Activated T-cell treated with anti-CD3 and anti-CD28 coated beads for 48 hours (primary cell): ENCODE measurements around the gene EVL.
"Not testable (repeated sequence)": the region's sequence is repeated elsewhere in the genome, so short reads cannot be mapped to it uniquely, and the experiment has no call there.

ENCODE experiments used
- DNase-seq: peaks from one replicate; pipeline ENCODE4 v3.0.0-alpha.2; 2020; ENCODE audit warnings: low read depth

EVL gene

DNA sequence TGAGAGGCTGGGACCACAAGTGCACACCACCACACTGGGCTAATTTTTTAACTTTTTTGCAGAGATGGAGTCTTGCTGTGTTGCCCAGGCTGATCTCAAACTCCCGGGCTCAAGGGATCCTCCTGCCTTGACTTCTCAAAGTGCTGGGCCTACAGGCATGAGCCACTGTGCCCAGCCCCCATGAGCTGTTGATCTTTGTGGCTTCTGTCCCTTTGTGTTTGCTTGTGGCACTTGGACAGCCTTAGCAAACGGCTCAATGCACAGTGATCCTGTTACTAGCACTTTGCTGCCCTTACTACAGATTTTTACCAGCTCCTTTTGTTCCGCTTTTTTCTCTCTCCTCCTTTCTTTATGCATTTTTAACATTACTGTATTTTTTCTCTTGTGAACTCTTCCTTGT lies 25.3 kb upstream of the EVL start:
- DNase-seq: no peak

DNA sequence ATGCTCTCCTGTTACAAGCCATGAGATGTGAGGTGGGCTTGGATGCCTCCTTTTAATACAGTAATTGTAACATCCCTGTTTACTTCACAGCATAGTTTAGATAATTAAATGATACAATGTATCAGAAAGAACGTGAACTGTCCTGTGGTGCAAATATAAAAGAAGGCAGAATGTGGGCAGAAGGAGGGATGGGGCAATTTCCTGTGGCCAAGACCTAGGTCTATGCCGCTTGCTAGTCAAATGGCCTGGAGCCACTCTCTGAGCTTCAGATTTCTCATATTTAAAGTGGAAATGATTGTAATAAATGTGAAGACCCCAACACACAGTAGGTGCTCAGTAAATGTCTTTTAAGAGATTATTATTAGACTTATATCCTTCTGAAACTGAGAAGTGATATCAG lies 24.0 kb upstream of the EVL start:
- no peak for DNase-seq

GRCh38 chr14:100042286-100042685 lies 22.9 kb upstream of the EVL start:
- no peak for DNase-seq

DNA sequence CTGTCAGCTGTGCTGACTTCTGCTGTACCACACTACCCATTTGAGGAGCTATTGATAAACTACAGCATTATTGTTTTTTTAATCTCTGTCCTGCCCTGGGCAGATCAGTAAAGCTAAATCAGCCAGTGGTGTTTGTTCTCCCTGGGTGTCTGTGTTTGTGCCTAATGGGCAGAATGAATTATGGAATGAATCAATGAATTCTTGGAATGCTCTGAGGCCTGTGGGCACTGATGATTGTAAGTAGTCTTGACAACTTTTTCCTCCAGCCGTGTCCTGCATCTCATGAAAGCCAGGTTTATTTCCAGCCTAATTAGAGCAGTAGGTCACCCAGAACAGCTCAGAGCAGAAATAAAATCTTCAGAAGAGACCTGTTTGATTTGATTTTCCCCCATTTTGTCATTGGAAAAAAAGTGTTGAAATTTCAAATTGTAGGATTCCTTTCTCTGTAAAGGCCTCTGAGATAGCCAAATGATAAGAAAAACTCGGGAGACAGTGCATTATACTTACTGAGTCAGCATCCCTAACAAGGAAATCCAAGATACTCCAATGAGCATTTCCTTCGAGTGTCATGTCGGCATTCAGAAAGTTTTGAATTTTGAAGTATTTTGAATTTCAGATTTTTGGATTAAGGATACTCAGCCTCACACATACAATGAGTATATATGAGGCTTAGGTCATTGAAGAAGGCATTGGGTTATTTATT lies 19.4 kb upstream of the EVL start:
- DNase-seq: no peak

DNA sequence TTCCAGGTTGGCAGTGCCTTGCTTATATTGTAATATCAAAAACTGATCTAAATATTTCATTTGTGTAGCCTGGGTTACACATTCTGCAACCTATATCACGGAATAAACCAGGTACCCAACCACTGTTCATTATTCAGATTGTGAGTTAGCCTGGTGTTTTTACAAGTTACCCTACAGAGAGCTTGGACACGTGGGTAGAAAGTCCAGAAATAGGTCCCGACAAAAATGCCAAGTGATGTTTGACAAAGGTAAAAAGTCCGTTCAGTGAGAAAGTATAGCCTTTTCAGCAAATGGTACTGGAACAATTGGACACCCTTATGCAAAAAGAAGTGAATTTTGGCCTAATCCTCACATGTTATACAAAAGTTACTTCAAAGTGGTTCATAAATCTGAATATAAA lies 17.6 kb upstream of the EVL start:
- DNase-seq: no peak

DNA sequence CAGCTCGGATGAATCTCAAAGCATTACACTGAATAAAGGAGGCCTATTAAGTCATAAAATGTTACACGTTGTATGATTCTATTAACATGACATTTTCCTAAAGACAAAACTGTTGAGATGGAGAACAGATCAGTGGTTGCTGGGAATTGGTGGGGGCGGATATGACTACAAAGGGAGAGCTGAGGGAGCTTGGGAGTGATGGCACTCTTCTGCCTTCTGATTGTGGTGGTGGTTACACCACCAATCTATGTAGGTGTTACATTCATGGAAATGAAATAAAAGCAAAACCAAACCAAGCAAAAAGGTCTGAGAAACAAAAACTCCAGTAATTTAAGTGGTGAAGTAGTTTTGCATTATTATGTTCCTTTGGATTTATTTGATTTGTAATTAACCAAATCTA lies 16.4 kb upstream of the EVL start:
- DNase-seq: no peak

DNA sequence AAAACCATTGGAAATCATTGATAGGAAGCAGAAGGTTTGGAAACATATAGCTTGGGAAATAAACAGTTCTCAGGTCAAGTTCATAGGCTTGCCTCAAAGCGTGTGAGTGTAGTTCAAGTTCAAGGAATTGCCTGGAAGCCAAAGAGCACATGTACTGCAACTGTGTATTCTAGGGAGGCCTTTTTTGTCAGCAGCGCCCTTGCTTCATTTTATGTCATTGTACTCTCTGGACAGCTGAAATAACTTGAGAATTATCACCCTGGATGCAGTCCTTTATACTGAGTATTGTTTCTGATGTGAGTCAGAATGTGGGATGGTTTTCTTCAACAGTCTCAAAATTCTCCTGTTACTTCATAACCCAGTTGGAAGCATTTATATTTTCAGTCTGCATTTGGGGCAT lies 16.0 kb upstream of the EVL start:
- DNase-seq: no peak

DNA sequence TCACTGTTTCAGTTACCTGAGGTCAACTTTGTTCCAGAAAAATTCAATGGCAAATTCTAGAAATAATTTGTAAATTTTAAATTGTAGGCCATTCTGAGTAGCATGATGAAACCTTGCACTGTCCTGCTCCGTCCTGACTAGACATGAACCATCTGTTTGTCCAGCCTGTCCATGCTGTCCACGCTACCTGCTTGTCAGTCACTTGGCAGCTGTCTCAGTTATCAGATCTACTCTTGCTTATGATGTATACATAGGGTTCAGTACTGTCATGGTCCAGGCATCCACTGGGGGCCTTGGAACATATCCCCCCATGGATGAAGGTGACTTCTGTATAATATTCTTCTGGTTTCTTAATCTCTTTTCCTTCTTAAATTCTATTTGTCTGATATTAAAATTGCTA lies 14.1 kb upstream of the EVL start:
- DNase-seq: no peak

DNA sequence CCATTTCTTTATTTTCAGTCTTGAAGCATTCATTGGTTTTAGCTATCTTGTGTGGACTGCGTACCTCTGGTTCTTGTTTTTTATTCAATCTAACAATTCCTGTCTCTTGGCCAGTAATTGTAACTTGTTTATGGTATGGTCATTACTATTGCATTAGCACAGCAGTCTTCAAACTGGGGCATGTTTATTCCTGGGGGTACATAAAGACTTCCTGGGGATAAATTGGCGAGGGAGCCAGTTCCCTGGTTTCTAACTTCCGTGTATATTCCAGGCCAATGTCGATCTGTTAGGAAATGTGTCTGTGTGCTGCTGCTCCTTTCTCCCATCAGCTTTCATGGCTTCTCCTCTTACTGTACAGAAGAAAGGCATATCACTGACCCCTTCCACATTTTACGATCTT lies 13.7 kb upstream of the EVL start:
- DNase-seq: no peak

DNA sequence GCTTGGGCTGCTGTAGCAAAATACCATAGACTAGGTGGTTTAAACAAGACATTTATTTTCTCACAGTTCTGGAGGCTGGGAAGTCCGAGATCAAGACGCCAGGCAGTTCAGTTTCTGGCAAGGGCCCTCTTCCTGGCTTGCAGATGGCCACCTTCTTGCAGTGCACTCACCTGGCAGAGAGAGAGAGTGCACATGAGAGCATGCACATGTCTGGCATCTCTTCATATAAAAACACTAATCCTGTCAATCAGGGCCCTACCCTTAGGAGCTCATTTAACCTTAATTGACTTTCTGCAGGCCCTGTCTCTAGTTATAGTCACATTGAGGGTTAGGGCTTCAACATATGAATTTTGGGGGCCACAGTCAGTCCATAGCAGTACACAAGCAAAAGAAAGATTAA lies 12.4 kb upstream of the EVL start:
- DNase-seq: no peak

GRCh38 chr14:100054316-100055075 lies 10.7 kb upstream of the EVL start:
- DNase-seq: no peak

- DNase-seq: no peak
These were observed 8.8 kb upstream of the EVL start for GRCh38 chr14:100056431-100056830.

DNA sequence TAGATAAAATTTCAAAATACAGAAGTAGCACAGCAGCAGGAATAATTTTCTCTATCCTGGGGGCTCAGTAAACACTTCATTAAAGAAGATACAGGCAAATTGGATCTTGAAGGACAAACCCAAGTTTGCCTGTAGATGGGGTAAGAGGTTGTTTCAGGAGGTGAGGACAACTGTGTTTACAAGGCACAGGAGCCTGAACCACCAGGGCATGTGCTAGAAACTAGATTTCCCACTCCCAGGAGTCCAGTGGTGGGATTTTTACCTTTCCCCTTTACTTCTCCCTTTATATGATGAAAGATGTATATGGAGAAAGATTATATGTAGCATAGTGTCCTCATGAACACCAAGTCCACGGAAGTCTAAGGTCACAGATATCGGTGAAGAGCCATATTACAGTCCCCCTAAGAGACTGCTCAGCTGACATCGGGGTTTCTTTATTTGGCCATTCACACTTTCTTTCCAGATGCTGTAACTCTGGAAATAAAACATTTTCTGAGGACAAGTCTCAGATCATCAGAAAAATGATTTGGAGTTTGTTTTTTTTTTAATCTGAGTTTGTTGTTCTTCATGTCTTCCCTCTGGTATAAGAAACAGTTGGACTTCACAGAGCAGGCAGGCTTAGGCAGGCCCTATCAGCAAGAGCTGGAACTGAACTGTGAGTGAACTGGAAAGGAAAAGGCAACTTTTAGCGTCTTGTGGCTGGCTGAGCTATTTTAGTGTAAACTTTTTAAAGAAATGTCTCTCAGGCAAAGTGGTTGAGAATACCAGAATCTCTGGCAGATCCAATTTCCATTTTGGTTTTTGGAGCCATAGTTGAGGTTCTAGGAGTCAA lies 8.0 kb upstream of the EVL start:
- DNase-seq: no peak

DNA sequence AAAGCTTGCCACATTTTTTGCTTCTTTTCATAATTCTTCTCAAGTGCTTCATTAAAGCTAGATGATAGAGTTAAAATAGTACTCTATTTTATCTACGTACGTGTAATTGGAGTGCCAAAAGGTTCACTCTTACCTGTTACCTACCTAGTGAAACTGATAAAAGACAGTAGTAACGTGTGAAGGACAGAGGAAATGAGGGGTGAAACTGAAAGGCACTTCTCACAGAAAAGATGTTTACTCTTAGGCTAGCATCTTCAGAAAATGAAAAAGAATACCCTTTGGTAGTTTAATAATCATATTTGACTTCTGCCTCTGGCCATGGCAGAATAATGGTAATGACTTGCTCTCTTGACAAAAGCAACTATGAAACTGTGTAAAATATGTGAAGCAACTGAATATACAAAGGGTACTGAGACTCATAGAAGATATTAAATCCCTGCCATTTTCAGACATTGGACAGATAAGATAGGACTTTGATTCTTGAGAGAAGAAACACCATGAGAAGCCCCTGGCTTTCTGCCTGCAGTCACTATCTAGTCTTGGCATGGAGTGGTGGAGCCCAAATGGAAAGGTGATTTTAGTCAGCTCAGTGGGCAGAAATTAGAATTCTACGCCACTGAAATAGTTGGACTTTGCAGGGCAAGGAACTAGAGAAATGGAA lies 6.3 kb upstream of the EVL start:
- no peak for DNase-seq

GRCh38 chr14:100059438-100059781 lies 5.8 kb upstream of the EVL start:
- DNase-seq: no peak

- DNase-seq: no peak
These were observed 4.5 kb upstream of the EVL start for GRCh38 chr14:100060760-100061159.

- DNase-seq: no peak
These were observed 2.6 kb upstream of the EVL start for GRCh38 chr14:100062590-100062989.

DNA sequence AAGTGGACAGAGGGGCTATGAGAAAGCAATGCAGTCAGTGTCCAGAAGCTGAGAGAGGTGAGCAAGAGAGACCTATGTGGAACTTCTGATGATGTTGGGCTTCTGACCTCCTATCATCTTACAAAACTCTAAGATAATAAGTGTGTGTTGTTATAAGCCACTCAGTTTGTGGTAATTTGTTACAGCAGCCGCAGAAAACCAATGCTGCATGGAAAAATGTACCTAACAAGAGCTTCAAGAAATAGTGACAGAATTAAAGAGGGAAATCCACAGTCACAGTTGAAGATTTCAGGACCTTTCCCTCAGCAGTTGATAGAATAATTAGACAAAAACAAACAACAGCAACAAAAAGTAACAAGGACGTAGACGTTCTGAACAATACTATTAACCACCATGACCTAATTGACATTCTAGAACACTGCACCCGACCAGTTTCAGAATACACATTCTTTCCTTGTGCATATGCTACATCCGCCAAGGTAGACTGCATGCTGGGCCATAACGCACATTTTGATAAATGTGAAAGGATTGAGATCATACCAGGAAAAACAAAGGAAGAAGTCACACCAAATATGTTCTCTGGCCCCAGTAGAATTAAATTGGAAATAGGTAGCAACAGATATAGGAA lies 1.8 kb upstream of the EVL start:
- DNase-seq: no peak

GRCh38 chr14:100064335-100065092 lies 708 bp upstream of the EVL start:
- not testable (repeated sequence) for DNase-seq

DNA sequence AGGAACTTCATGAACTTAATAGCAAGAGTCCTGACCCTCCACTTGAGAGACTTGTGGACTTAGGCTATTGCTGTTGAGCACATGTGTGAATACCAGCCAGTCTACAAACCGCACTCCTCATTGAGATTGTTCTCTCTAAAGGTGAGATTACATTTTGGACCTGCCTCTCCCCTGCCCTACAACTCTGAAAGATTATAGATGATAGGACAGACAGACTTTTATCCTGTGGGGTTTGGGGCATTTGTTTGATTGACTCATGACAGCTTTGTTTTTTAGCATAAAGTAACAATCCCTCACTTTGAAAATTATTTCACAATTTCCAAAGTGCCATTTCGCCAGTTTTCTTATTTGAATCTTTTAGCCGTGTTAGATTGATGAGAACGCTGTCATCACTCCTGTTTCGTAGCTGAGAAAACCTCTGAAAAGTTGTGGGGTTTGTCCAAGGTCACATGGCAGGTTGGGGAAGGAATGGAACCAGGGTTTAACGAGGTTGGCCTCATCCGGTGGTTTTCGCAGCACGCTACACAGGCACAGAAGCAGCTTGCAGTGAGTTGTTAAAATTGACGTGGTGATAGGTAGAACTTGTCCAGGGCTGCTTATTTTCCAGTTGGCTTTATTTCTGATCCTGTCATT lies 836 bp downstream of the EVL start:
- peak; percentile 72 for DNase-seq

DNA sequence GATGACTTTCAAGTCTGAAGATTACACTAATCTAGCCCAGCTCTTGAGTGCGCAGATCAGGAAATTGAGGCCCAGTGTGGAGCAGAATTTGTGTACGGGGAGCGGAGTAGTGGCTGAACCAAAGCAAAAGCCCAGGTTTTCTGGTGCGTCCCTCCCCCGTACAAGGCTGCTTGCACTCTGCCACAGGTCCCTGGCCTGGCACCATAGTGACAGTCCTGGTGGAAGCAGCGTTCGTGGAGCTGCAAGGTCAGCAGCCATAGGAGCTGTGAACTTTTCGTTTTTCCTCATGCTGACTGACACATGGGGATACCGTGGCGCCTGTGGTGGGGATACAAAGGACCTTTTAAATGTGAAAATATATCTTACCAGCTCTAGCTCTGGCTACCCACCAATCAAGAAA lies 1.7 kb downstream of the EVL start:
- DNase-seq: no peak
